Adipocyte (in vitro differentiated cells): ENCODE results near the gene TXNL4A.
A peak's percentile ranks its signal among the peaks of the same experiment; 100 is the strongest.

Experiments used
- DNase-seq: peaks from one replicate; pipeline ENCODE4 v3.0.0-alpha.2; 2015; ENCODE audit warnings: low read depth
- H3K27me3 ChIP-seq: replicated peaks from 2 replicates; pipeline ENCODE4 v1.7.0; 2013; ENCODE audit warnings: mild to moderate bottlenecking, low read length, moderate library complexity; ENCODE audit not compliant: control insufficient read depth, insufficient read depth
- H3K36me3 ChIP-seq: 2 replicates; pipeline ENCODE4 v1.7.0; 2013; ENCODE audit warnings: low read length, mild to moderate bottlenecking, moderate library complexity; ENCODE audit not compliant: control insufficient read depth, insufficient read depth, severe bottlenecking
- H3K4me1 ChIP-seq: 2 replicates; pipeline ENCODE4 v1.7.0; 2013; ENCODE audit warnings: mild to moderate bottlenecking, low read length, moderate library complexity; ENCODE audit not compliant: control insufficient read depth, insufficient read depth
- H3K4me3 ChIP-seq: 2 replicates; pipeline ENCODE4 v1.7.0; 2013; ENCODE audit warnings: mild to moderate bottlenecking, low read length, moderate library complexity
- H3K9ac ChIP-seq: 2 replicates; pipeline ENCODE4 v1.7.0; 2013; ENCODE audit warnings: mild to moderate bottlenecking, low read length, moderate library complexity
- H3K9me3 ChIP-seq: 2 replicates; pipeline ENCODE4 v1.7.0; 2013; ENCODE audit warnings: mild to moderate bottlenecking, low read length, moderate library complexity; ENCODE audit not compliant: control insufficient read depth

TXNL4A gene

GRCh38 chr18:79952996-79953559 is 35.3 kb downstream of the TXNL4A start:
- Histone ChIP-seq H3K36me3 (peaks cover 4% of the 10 kb centered on the region), H3K4me3 (no peak overlapping the region), H3K27me3 (no peaks in the 10 kb centered on the region)

GRCh38 chr18:79952456-79952995 is 35.8 kb downstream of the TXNL4A start:
- Histone ChIP-seq H3K27me3 (no peaks in the 10 kb centered on the region), H3K36me3 (peaks cover 4% of the 10 kb centered on the region), H3K4me1 (peaks cover 26% of the 10 kb centered on the region), H3K9me3 (no peaks in the 10 kb centered on the region), H3K9ac (peak overlapping the region; percentile 88), H3K4me3 (peak overlapping the region; percentile 89)
- DNase-seq = no peak

More at GRCh38 chr18:79952996-79953559, 35.3 kb downstream of the TXNL4A start:
- no peak for DNase-seq
- Histone ChIP-seq H3K4me1 (peaks cover 21% of the 10 kb centered on the region), H3K9me3 (no peaks in the 10 kb centered on the region), H3K9ac (no peak overlapping the region)

- DNase-seq = peak; percentile 96
- Histone ChIP-seq H3K4me1 (peaks cover 27% of the 10 kb centered on the region), H3K9me3 (no peaks in the 10 kb centered on the region), H3K27me3 (no peaks in the 10 kb centered on the region), H3K36me3 (peaks cover 4% of the 10 kb centered on the region), H3K4me3 (peak within 1 kb of the TSS; percentile 89), H3K9ac (peak within 1 kb of the TSS; percentile 92)
These were observed 36.6 kb downstream of the TXNL4A start, which contains the start of gene SLC66A2 for GRCh38 chr18:79951545-79952455. Gene SLC66A2, minus strand, starts transcription at chr18:79951653. Its CDS starts 727 bp downstream, at chr18:79950926.

GRCh38 chr18:79950515-79951341 is 37.6 kb downstream of the TXNL4A start:
- peaks cover 34% of the 10 kb centered on the region for H3K4me1 ChIP-seq
- H3K9me3 ChIP-seq = no peaks in the 10 kb centered on the region
- H3K36me3 ChIP-seq = peaks cover 7% of the 10 kb centered on the region
- H3K9ac ChIP-seq = peak overlapping the region; percentile 92
- H3K4me3 ChIP-seq = peak overlapping the region; percentile 89
- DNase-seq = peak; percentile 74
- no peaks in the 10 kb centered on the region for H3K27me3 ChIP-seq

- H3K36me3 ChIP-seq = peaks cover 7% of the 10 kb centered on the region
- H3K4me1 ChIP-seq = peaks cover 39% of the 10 kb centered on the region
- DNase-seq = no peak
- H3K9me3 ChIP-seq = no peaks in the 10 kb centered on the region
- H3K4me3 ChIP-seq = peak overlapping the region; percentile 89
- H3K27me3 ChIP-seq = no peaks in the 10 kb centered on the region
- H3K9ac ChIP-seq = peak overlapping the region; percentile 92
These were observed 38.5 kb downstream of the TXNL4A start for GRCh38 chr18:79949697-79950487.

- no peak for DNase-seq
- Histone ChIP-seq H3K9me3 (no peaks in the 10 kb centered on the region), H3K27me3 (no peaks in the 10 kb centered on the region), H3K4me1 (peaks cover 48% of the 10 kb centered on the region), H3K4me3 (peak overlapping the region; percentile 89), H3K9ac (peak overlapping the region; percentile 92), H3K36me3 (peaks cover 7% of the 10 kb centered on the region)
These were observed 39.5 kb downstream of the TXNL4A start for GRCh38 chr18:79948719-79949411.

- peaks cover 9% of the 10 kb centered on the region for H3K36me3 ChIP-seq
- H3K9me3 ChIP-seq = no peaks in the 10 kb centered on the region
- peaks cover 52% of the 10 kb centered on the region for H3K4me1 ChIP-seq
- no peak for DNase-seq
- no peaks in the 10 kb centered on the region for H3K27me3 ChIP-seq
- H3K4me3 ChIP-seq = peak overlapping the region; percentile 1
- H3K9ac ChIP-seq = peak overlapping the region; percentile 33
These were observed 40.3 kb downstream of the TXNL4A start for GRCh38 chr18:79947881-79948610.

- peak overlapping the region; percentile 1 for H3K4me3 ChIP-seq
- no peaks in the 10 kb centered on the region for H3K27me3 ChIP-seq
- peaks cover 59% of the 10 kb centered on the region for H3K4me1 ChIP-seq
- no peaks in the 10 kb centered on the region for H3K9me3 ChIP-seq
- peak overlapping the region; percentile 33 for H3K9ac ChIP-seq
- peaks cover 17% of the 10 kb centered on the region for H3K36me3 ChIP-seq
- DNase-seq = peak; percentile 17
These were observed 41.2 kb downstream of the TXNL4A start for GRCh38 chr18:79947054-79947755.
